ENCODE results near the gene TOX3.

The TOX3 gene

GRCh38 chr16:52451971-52452421 is 94.9 kb downstream of the TOX3 start:
- DNase-seq (ENCODE audit: low read depth) = no peak

GRCh38 chr16:52450916-52451315 is 96.0 kb downstream of the TOX3 start:
- DNase-seq (ENCODE audit: low read depth) = no peak

- no peak for DNase-seq (ENCODE audit: low read depth)
Observed at GRCh38 chr16:52450241-52450640, 96.7 kb downstream of the TOX3 start.

GRCh38 chr16:52446080-52446479 is 100.9 kb downstream of the TOX3 start:
- no peak for DNase-seq (ENCODE audit: low read depth)

GRCh38 chr16:52441886-52442285 is 105.1 kb downstream of the TOX3 start:
- DNase-seq (ENCODE audit: low read depth) = no peak

- DNase-seq (ENCODE audit: low read depth) = no peak
Observed at GRCh38 chr16:52440248-52440647, 106.7 kb downstream of the TOX3 start.

- no peak for DNase-seq (ENCODE audit: low read depth)
Observed at GRCh38 chr16:52439750-52440149, 107.2 kb downstream of the TOX3 start.

GRCh38 chr16:52439171-52439701 is 107.7 kb downstream of the TOX3 start:
- no peak for DNase-seq (ENCODE audit: low read depth)

- DNase-seq (ENCODE audit: low read depth) = no peak
Observed at GRCh38 chr16:52437277-52437670, 109.7 kb downstream of the TOX3 start.

GRCh38 chr16:52436339-52437276 is 110.3 kb downstream of the TOX3 start:
- no peak for DNase-seq (ENCODE audit: low read depth)

GRCh38 chr16:52434224-52434623 is 112.7 kb downstream of the TOX3 start:
- DNase-seq (ENCODE audit: low read depth) = no peak

GRCh38 chr16:52433643-52434042 is 113.3 kb downstream of the TOX3 start:
- DNase-seq (ENCODE audit: low read depth) = no peak

- no peak for DNase-seq (ENCODE audit: low read depth)
Observed at GRCh38 chr16:52424591-52424990, 122.4 kb downstream of the TOX3 start.

GRCh38 chr16:52422307-52422706 is 124.6 kb downstream of the TOX3 start:
- no peak for DNase-seq (ENCODE audit: low read depth)

- DNase-seq (ENCODE audit: low read depth) = no peak
Observed at GRCh38 chr16:52418201-52418600, 128.7 kb downstream of the TOX3 start.

GRCh38 chr16:52416888-52417287 is 130.1 kb downstream of the TOX3 start:
- no peak for DNase-seq (ENCODE audit: low read depth)

GRCh38 chr16:52411011-52411410 is 135.9 kb downstream of the TOX3 start:
- no peak for DNase-seq (ENCODE audit: low read depth)

- DNase-seq (ENCODE audit: low read depth) = no peak
Observed at GRCh38 chr16:52408191-52408845, 138.6 kb downstream of the TOX3 start.

- no peak for DNase-seq (ENCODE audit: low read depth)
Observed at GRCh38 chr16:52407778-52408177, 139.2 kb downstream of the TOX3 start.

GRCh38 chr16:52405441-52405840 is 141.5 kb downstream of the TOX3 start:
- no peak for DNase-seq (ENCODE audit: low read depth)

GRCh38 chr16:52404546-52404945 is 142.4 kb downstream of the TOX3 start:
- DNase-seq (ENCODE audit: low read depth) = no peak

- DNase-seq (ENCODE audit: low read depth) = no peak
Observed at GRCh38 chr16:52399116-52399515, 147.8 kb downstream of the TOX3 start.

- no peak for DNase-seq (ENCODE audit: low read depth)
Observed at GRCh38 chr16:52398491-52398960, 148.4 kb downstream of the TOX3 start.

Data from activated T-helper 1 cell treated with Interleukin-2 at 50 U/mL for 16 hours (primary cell).